Stomach (tissue), 9 donors: ENCODE results near the gene NOL8. TPM values are rescaled to one million over a fixed set of nuclear protein-coding genes. Genes with fewer than 3 reads are reported as not detected.

Experiments
- DNase-seq, 2 donors: peaks; one replicate each; pipeline versions ENCODE4 v3.0.0 to v3.0.0-alpha.2; 2013 to 2019
- H3K27ac ChIP-seq, 5 donors: fragments of 200-600 bp in 4 of 5; sonication (generic) in 4 of 5; one replicate each; pipeline ENCODE4 v1.5.1; 2013 to 2019; ENCODE audit warnings: mild to moderate bottlenecking in 1 of 5, moderate library complexity in 1 of 5
- H3K27me3 ChIP-seq, 3 donors: fragments of 200-600 bp; sonication (generic); one replicate each; pipeline ENCODE4 v1.5.1; 2017 to 2019; ENCODE audit warnings: mixed run types in 1 of 3
- H3K36me3 ChIP-seq, 4 donors: fragments of 200-600 bp; sonication (generic); 1 replicate in 3 of 4; 2 replicates in 1 of 4; pipeline ENCODE4 v1.5.1; 2016 to 2019
- H3K4me1 ChIP-seq, 4 donors: fragments of 200-600 bp; sonication (generic); one replicate each; pipeline ENCODE4 v1.5.1; 2016 to 2019
- H3K4me3 ChIP-seq, 4 donors: fragments of 200-600 bp; sonication (generic) in 3 of 4; one replicate each; pipeline ENCODE4 v1.5.1; 2016 to 2019; ENCODE audit warnings: mild to moderate bottlenecking in 1 of 4
- H3K9me3 ChIP-seq, 4 donors: fragments of 200-600 bp; sonication (generic); one replicate each; pipeline ENCODE4 v1.5.1; 2016 to 2019
- EP300 ChIP-seq: sonication (generic); formaldehyde crosslinking; IDR thresholded peaks from one replicate; pipeline ENCODE4 v1.6.1; 2017; ENCODE audit warnings: antibody characterized with exemption
- POLR2A ChIP-seq, 4 donors: fragments of 450-650 bp; IDR thresholded peaks; one replicate each; pipeline ENCODE4 v1.6.1; 2016; ENCODE audit warnings: antibody characterized with exemption in 4 of 4, control low read depth in 2 of 4, mild to moderate bottlenecking in 1 of 4, moderate library complexity in 1 of 4
- POLR2AphosphoS5 ChIP-seq, 3 donors: sonication (generic); formaldehyde crosslinking; IDR thresholded peaks; one replicate each; pipeline ENCODE4 v1.6.1; 2016; ENCODE audit warnings: antibody characterized with exemption in 3 of 3
- WGBS, 5 donors: extraction: QIAGEN DNeasy Blood & Tissue Kit in 3 of 5; methylation state at CpG; one replicate each; pipeline versions ENCODE4 v1.1.5 to v1.1.7; 2013 to 2018; 5-methylcytosine and 5-hydroxymethylcytosine counted together
- intact Hi-C: fragments of 100-400 bp; cut with DNase I; formaldehyde crosslinking; loops from one replicate; pipeline ENCODE4 v1.15.1; 2023; ENCODE audit warnings: low total_unique reads
- polyA plus RNA-seq, 3 donors: library from polyadenylated mRNA; stranded (reverse); fragments of 200-250 nt; gene quantifications; one replicate each; pipeline ENCODE4 v1.2.3, GENCODE V29; 2013
- total RNA-seq, 5 donors: library from RNA; depleted of rRNA; stranded (reverse); fragments of >200 nt; gene quantifications; one replicate each; pipeline versions ENCODE4 v1.1.0 to v1.2.3, GENCODE V29; 2014 to 2016
- TF ChIP-seq, protein P1 (sequence below), 7 experiments: fragments of 450-650 bp in 4 of 7; fragments of 200-600 bp in 3 of 7; sonication (generic) in 3 of 7; IDR thresholded peaks; one replicate each; pipeline ENCODE4 v1.5.1; 2016 to 2019; ENCODE audit warnings: antibody characterized with exemption in 7 of 7, control low read depth in 2 of 7, mild to moderate bottlenecking in 1 of 7
- donor health status: healthy with polysubstance abuse.
- donor health status: Bipolar disorder and iron deficiency.
- donor health status: healthy.

Gene NOL8
- total and polyA plus RNA-seq, 8 donors, result 11.9 to 75.4 (median 22.3) TPM

DNA sequence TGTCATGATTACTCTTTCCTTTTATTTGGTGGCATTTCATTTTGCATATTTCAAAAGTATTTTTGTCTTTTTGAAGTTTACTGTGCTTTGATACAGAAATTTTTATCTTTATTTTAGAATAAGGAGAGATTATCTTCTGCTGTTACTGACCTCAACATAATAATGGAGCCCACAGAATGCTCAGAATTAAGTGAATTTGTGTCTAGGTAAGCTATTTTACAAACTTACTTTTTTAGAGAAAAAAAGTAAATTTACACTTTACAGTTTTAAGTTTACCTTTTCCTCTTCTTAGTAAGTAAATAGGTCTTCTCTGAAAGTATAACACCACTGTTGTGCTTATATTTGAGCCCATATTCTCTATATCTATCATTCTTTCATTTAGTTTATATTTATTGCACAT, 20.4 kb upstream of the NOL8 start:
- no peak for DNase-seq
- Histone ChIP-seq H3K4me1 (peaks cover 0 to 13% (median 2%) of the 10 kb centered on the region in 4 donors), H3K36me3 (no peaks in the 10 kb centered on the region), H3K9me3 (no peaks in the 10 kb centered on the region), H3K27me3 (no peaks in the 10 kb centered on the region), H3K4me3 (no peak overlapping the region), H3K27ac (no peak overlapping the region)
- TF ChIP-seq POLR2AphosphoS5 (IDR thresholded peaks at IDR 0.05) (no peak), EP300 (no peak), POLR2A (IDR thresholded peaks at IDR 0.05) (no peak)
- TF ChIP-seq, protein P1, sequence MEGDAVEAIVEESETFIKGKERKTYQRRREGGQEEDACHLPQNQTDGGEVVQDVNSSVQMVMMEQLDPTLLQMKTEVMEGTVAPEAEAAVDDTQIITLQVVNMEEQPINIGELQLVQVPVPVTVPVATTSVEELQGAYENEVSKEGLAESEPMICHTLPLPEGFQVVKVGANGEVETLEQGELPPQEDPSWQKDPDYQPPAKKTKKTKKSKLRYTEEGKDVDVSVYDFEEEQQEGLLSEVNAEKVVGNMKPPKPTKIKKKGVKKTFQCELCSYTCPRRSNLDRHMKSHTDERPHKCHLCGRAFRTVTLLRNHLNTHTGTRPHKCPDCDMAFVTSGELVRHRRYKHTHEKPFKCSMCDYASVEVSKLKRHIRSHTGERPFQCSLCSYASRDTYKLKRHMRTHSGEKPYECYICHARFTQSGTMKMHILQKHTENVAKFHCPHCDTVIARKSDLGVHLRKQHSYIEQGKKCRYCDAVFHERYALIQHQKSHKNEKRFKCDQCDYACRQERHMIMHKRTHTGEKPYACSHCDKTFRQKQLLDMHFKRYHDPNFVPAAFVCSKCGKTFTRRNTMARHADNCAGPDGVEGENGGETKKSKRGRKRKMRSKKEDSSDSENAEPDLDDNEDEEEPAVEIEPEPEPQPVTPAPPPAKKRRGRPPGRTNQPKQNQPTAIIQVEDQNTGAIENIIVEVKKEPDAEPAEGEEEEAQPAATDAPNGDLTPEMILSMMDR (IDR thresholded peaks at IDR 0.05), result no peak
- intact Hi-C loops, result loop anchor here (10.0 kb wide), 1 partner anchor 289 kb away; no protein-coding TSS in a partner anchor

DNA sequence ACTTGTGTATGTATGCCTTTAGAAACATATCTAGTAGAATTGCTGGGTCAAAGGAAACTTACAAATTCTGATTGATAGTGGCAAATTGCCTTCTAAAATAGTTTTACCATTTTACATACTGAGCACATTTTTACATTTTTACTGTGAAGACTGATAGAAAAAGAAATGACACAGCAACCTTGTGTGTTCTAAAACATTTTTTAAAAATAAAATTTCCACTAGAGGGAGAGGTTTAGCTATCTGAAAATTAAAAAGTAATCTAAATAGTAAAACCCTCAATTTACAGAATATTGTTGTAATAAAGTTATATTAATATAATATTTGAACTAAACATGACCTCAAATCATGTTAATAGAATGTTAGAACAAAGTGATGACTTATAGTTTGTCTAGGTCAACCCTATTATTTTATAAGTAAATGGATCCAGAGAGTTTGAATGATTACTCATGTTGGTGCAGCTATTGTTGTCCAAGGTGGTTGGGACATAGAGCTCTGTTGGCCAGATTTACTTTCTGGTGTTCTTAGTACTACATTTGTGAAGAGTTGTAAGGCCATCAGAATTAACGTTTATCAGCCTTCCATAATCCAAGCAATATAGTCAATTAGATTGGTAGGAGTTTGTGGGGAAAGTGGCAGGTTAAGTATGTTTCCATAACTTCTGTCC, 17.8 kb upstream of the NOL8 start:
- intact Hi-C loops, result loop anchor here (10.0 kb wide), 1 partner anchor 292 kb away; no protein-coding TSS in a partner anchor
- Histone ChIP-seq H3K4me1 (no peaks in the 10 kb centered on the region), H3K36me3 (peaks cover 0 to 23% (median 15%) of the 10 kb centered on the region in 4 donors), H3K27ac (no peak overlapping the region), H3K4me3 (no peak overlapping the region), H3K27me3 (no peaks in the 10 kb centered on the region), H3K9me3 (no peaks in the 10 kb centered on the region)
- TF ChIP-seq EP300 (no peak), POLR2AphosphoS5 (IDR thresholded peaks at IDR 0.05) (no peak), POLR2A (IDR thresholded peaks at IDR 0.05) (no peak)
- TF ChIP-seq, protein P1 (IDR thresholded peaks at IDR 0.05), result no peak
- no peak for DNase-seq
- 61 to 80% (median 71%) methylated on average over 1 of the region's 1 CpG for WGBS, 5 donors

DNA sequence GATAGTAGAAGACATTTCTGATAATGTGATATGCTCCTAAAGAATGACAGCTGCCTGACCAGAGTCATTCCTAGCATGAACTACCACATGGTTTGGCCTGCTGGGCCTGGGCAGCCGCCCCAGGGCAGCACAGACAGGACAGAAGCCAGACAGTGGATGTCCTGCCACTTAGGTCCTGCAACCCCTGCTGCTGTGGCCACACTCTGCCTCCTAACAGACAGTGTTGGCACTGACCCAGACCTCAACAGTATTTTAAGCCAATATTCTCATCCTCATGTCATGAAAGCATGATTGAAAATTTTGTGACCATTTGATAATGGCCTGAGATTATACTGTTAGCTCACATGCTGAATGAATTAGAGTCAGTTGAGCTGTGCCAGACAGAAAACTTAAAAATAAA, 16.4 kb upstream of the NOL8 start:
- H3K27me3 ChIP-seq, result no peaks in the 10 kb centered on the region
- H3K27ac ChIP-seq, result no peak overlapping the region
- WGBS, 5 donors, result 92 to 100% (median 100%) methylated on average over 1 of the region's 1 CpG
- DNase-seq, result no peak
- H3K36me3 ChIP-seq, result peaks cover 0 to 29% (median 19%) of the 10 kb centered on the region in 4 donors
- intact Hi-C loops, result loop anchor here (10.0 kb wide), 1 partner anchor 293 kb away; no protein-coding TSS in a partner anchor
- no peaks in the 10 kb centered on the region for H3K4me1 ChIP-seq
- H3K4me3 ChIP-seq, result no peak overlapping the region
- TF ChIP-seq, protein P1 (IDR thresholded peaks at IDR 0.05), result no peak
- no peak for TF ChIP-seq POLR2A (IDR thresholded peaks at IDR 0.05)
- TF ChIP-seq POLR2AphosphoS5 (IDR thresholded peaks at IDR 0.05), result no peak
- no peak for TF ChIP-seq EP300
- H3K9me3 ChIP-seq, result no peaks in the 10 kb centered on the region

DNA sequence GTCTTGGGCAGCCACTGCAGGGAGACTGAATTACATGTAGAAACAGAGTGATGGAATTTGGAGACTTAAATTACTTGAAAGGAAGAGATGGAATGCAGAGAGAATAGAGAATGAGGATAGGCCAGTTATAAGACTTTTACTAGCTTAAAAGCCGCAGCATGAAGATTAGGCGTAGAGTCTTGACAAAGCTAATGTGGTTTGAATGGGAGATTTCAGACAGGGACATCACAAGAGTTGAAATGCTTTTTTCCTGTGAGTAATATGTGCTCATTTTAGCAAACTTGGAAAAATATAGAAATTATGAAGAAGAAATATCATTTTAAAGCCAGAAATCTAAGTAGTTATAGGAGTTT, 8.1 kb upstream of the NOL8 start:
- TF ChIP-seq POLR2AphosphoS5 (IDR thresholded peaks at IDR 0.05) (no peak), EP300 (no peak), POLR2A (IDR thresholded peaks at IDR 0.05) (no peak)
- TF ChIP-seq, protein P1 (IDR thresholded peaks at IDR 0.05), result no peak

More for the DNA sequence above, 8.1 kb upstream of the NOL8 start:
- Histone ChIP-seq H3K4me1 (peaks cover 0 to 1% (median 0%) of the 10 kb centered on the region in 4 donors), H3K27ac (no peak overlapping the region), H3K36me3 (peaks cover 0 to 11% (median 6%) of the 10 kb centered on the region in 4 donors), H3K9me3 (no peaks in the 10 kb centered on the region), H3K27me3 (no peaks in the 10 kb centered on the region), H3K4me3 (no peak overlapping the region)
- WGBS, 5 donors, result 90 to 98% (median 96%) methylated on average over 2 of the region's 2 CpGs
- intact Hi-C loops, result no loop called here
- no peak for DNase-seq
